GM12878 (cell line): ENCODE data around the gene NEMP2. TPM values are rescaled to one million over a fixed set of nuclear protein-coding genes. Genes with fewer than 3 reads are reported as not detected.

Experiments used
- BCL11A ChIP-seq: IDR thresholded peaks from 2 replicates; pipeline ENCODE4 v1.6.1; 2011; ENCODE audit warnings: low read depth, low read length
- BHLHE40 ChIP-seq, 2 experiments: fragments of 450-650 bp in 1 of 2; IDR thresholded peaks; 2 replicates each; pipeline ENCODE4 v1.6.1; 2011 to 2017; ENCODE audit warnings: low read depth in 2 of 2, borderline replicate concordance in 1 of 2, improper control_type of control experiment in 1 of 2, low read length in 1 of 2, mild to moderate bottlenecking in 1 of 2
- BMI1 ChIP-seq: fragments of 450-650 bp; IDR thresholded peaks from 2 replicates; pipeline ENCODE4 v1.6.1; 2016; ENCODE audit warnings: mild to moderate bottlenecking, moderate library complexity, borderline replicate concordance
- CBFB ChIP-seq: IDR thresholded peaks from 2 replicates; pipeline ENCODE4 v1.6.1; 2016; ENCODE audit warnings: antibody characterized with exemption, low read depth
- CTCF ChIP-seq, 3 experiments: IDR thresholded peaks in 2 of 3; conservative IDR thresholded peaks in 1 of 3; 2 replicates each; pipeline ENCODE4 v1.5.1; 2011; ENCODE audit warnings: low read depth in 3 of 3, low read length in 3 of 3, mild to moderate bottlenecking in 3 of 3, control low read depth in 2 of 3, moderate library complexity in 2 of 3, inconsistent platforms in 1 of 3, mixed read lengths in 1 of 3; ENCODE audit not compliant: control insufficient read depth in 2 of 3, insufficient read depth in 1 of 3; ENCODE audit errors: extremely low read depth in 1 of 3
- DPF2 ChIP-seq: fragments of 450-650 bp; IDR thresholded peaks from 2 replicates; pipeline ENCODE4 v1.6.1; 2017; ENCODE audit warnings: mild to moderate bottlenecking
- EGR1 ChIP-seq, 2 experiments: IDR thresholded peaks; 1 replicate in 1 of 2; 2 replicates in 1 of 2; pipeline ENCODE4 v1.6.1; 2011 to 2012; ENCODE audit warnings: low read depth in 2 of 2, low read length in 2 of 2, borderline replicate concordance in 1 of 2, mild to moderate bottlenecking in 1 of 2, moderate library complexity in 1 of 2
- HCFC1 ChIP-seq: fragments of 150-350 bp; IDR thresholded peaks from 2 replicates; pipeline ENCODE4 v1.6.1; 2014; ENCODE audit warnings: low read length
- HDAC2 ChIP-seq: fragments of 200-600 bp; sonication (generic); IDR thresholded peaks from 2 replicates; pipeline ENCODE4 v1.6.1; 2017
- IRF4 ChIP-seq: IDR thresholded peaks from 2 replicates; pipeline ENCODE4 v1.6.1; 2011; ENCODE audit warnings: low read depth, low read length
- JUNB ChIP-seq: IDR thresholded peaks from 2 replicates; pipeline ENCODE4 v1.6.1; 2016; ENCODE audit warnings: antibody characterized with exemption, mild to moderate bottlenecking
- KAT2A ChIP-seq: conservative IDR thresholded peaks from 2 replicates; pipeline ENCODE4 v1.6.1; 2011; ENCODE audit warnings: low read depth, low read length; ENCODE audit not compliant: control insufficient read depth
- LARP7 ChIP-seq: fragments of 450-650 bp; IDR thresholded peaks from 2 replicates; pipeline ENCODE4 v1.6.1; 2017; ENCODE audit warnings: mild to moderate bottlenecking
- MEF2A ChIP-seq: IDR thresholded peaks from 2 replicates; pipeline ENCODE4 v1.6.1; 2011; ENCODE audit warnings: low read depth, mild to moderate bottlenecking, low read length, moderate library complexity; ENCODE audit not compliant: insufficient read depth
- PML ChIP-seq: IDR thresholded peaks from 2 replicates; pipeline ENCODE4 v1.6.1; 2012; ENCODE audit warnings: low read length, inconsistent platforms
- POLR2AphosphoS5 ChIP-seq: IDR thresholded peaks from 2 replicates; pipeline ENCODE4 v1.6.1; 2011; ENCODE audit warnings: mild to moderate bottlenecking, low read length, inconsistent platforms
- SMAD5 ChIP-seq: IDR thresholded peaks from 2 replicates; pipeline ENCODE4 v1.6.1; 2016; ENCODE audit warnings: antibody characterized with exemption, low read depth
- SPI1 ChIP-seq: IDR thresholded peaks from 2 replicates; pipeline ENCODE4 v1.6.1; 2011; ENCODE audit warnings: low read depth, mild to moderate bottlenecking, low read length, moderate library complexity, borderline replicate concordance; ENCODE audit not compliant: insufficient read depth
- YY1 ChIP-seq: IDR thresholded peaks from 2 replicates; pipeline ENCODE4 v1.6.1; 2011; ENCODE audit warnings: low read depth, mild to moderate bottlenecking, low read length
- ZBTB11 ChIP-seq: fragments of 450-650 bp; formaldehyde crosslinking; IDR thresholded peaks from 2 replicates; pipeline ENCODE4 v1.5.0; 2022; ENCODE audit warnings: mild to moderate bottlenecking, missing genetic modification characterization
- ZBTB4 ChIP-seq: fragments of 450-650 bp; formaldehyde crosslinking; IDR thresholded peaks from 2 replicates; pipeline ENCODE4 v1.4.0; 2022; ENCODE audit warnings: mild to moderate bottlenecking, moderate library complexity
- polyA plus RNA-seq, 11 experiments: library from polyadenylated mRNA; depleted of rRNA in 4 of 11; unstranded in 6 of 11; stranded (reverse) in 5 of 11; fragments of >200 nt; fragmentation: Nextera tagmentation in 4 of 11; fragmentation: Illumina TruSeq in 1 of 11; extraction: Ambion mirVana in 4 of 11; extraction: Trizol in 1 of 11; gene quantifications; 1 replicate in 1 of 11; 2 replicates in 10 of 11; pipeline versions ENCODE4 v1.2.1 to v1.2.3, GENCODE V29; 2011 to 2016; ENCODE audit warnings: inconsistent platforms in 2 of 11, missing spikeins in 2 of 11, low read depth in 1 of 11
- total RNA-seq, 4 experiments: library from RNA; depleted of rRNA in 3 of 4; stranded (reverse); fragments of >200 nt in 3 of 4; fragmentation: Illumina TruSeq in 1 of 4; extraction: Trizol in 1 of 4; gene quantifications; 2 replicates each; pipeline versions ENCODE4 v1.2.1 to v1.2.3, GENCODE V29; 2013 to 2021
- TF ChIP-seq, protein P1 (sequence below): fragments of 450-650 bp; IDR thresholded peaks from 2 replicates; pipeline ENCODE4 v1.6.1; 2017; ENCODE audit warnings: borderline replicate concordance

Gene NEMP2
- total and polyA plus RNA-seq, 10 of the 15 experiments (the other 5 are each of a cell fraction or from before 2014, with no cell fraction given), result 2.3 to 14.0 (median 8.1) TPM

GRCh38 chr2:190533968-190534309 lies 583 bp downstream of the NEMP2 start (continued):
- TF ChIP-seq ZBTB11 (CRISPR knock-in tag) (no peak), POLR2AphosphoS5 (no peak), MEF2A (no peak), PML (no peak), BMI1 (no peak), YY1 (no peak), JUNB (no peak), EGR1 (IDR thresholded peaks at IDR 0.05; ENCODE audit: borderline replicate concordance in 1 of 2, low read depth in 2 of 2, low read length in 2 of 2) (no peak), IRF4 (no peak), ZBTB4 (CRISPR knock-in tag) (no peak), SMAD5 (no peak), CTCF (IDR thresholded peaks at IDR 0.05 in 2 of 3, conservative IDR thresholded peaks at IDR 0.05 in 1 of 3; ENCODE audit: control insufficient read depth in 2 of 3, extremely low read depth in 1 of 3, insufficient read depth in 1 of 3, low read depth in 3 of 3, low read length in 3 of 3) (no peak), HCFC1 (no peak), HDAC2 (no peak), BHLHE40 (IDR thresholded peaks at IDR 0.05; ENCODE audit: borderline replicate concordance in 1 of 2, low read depth in 2 of 2, low read length in 1 of 2) (peak; percentile 55 to 73), LARP7 (no peak), DPF2 (no peak), CBFB (0 out of 2 replicates have a peak, but pooled peaks have one; percentile 12), BCL11A (no peak), KAT2A (no peak), SPI1 (no peak)
- TF ChIP-seq, protein P1, sequence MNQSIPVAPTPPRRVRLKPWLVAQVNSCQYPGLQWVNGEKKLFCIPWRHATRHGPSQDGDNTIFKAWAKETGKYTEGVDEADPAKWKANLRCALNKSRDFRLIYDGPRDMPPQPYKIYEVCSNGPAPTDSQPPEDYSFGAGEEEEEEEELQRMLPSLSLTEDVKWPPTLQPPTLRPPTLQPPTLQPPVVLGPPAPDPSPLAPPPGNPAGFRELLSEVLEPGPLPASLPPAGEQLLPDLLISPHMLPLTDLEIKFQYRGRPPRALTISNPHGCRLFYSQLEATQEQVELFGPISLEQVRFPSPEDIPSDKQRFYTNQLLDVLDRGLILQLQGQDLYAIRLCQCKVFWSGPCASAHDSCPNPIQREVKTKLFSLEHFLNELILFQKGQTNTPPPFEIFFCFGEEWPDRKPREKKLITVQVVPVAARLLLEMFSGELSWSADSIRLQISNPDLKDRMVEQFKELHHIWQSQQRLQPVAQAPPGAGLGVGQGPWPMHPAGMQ, result no peak
